Right ventricle myocardium inferior (tissue), 1 donor: Measurements from ENCODE around the gene TRPV3. TPM values are rescaled to one million over a fixed set of nuclear protein-coding genes. Genes with fewer than 3 reads are reported as not detected.
A peak's percentile ranks its signal among the peaks of the same experiment; 100 is the strongest.

Source experiments
- ATAC-seq: fragments of 200-7000 bp; cut with Tn5 transposase; one replicate; pipeline ENCODE4 v1.9.1; 2020; ENCODE audit warnings: mild to moderate bottlenecking, moderate library complexity
- DNase-seq: peaks from one replicate; pipeline ENCODE4 v3.0.0; 2021; ENCODE audit errors: missing footprints
- intact Hi-C: fragments of 100-400 bp; cut with DNase I; formaldehyde crosslinking; loops from one replicate; pipeline ENCODE4 v1.11.0; 2022
- total RNA-seq: library from RNA; stranded (reverse); fragmentation: NEBNext Ultra II Directional; extraction: Animal tissue kit (Norgen Biotek cat#: 25700); gene quantifications from one replicate; pipeline ENCODE4 v1.2.1, GENCODE V29; 2021
- donor health status: DM: no; HTN: yes; CAD: no; lungs with severe emphysema.

The TRPV3 gene
- total RNA-seq, 1 donor from 2014 or later, result 0.84 TPM

GRCh38 chr17:3553419-3554401 is 3.9 kb downstream of the TRPV3 start:
- ATAC-seq (peak; percentile 22), DNase-seq (no peak)
- intact Hi-C loops, result no loop called here

GRCh38 chr17:3552916-3553315 is 4.7 kb downstream of the TRPV3 start:
- intact Hi-C loops, result no loop called here
- no peak for DNase-seq
- no peak for ATAC-seq

GRCh38 chr17:3551189-3551588 is 6.4 kb downstream of the TRPV3 start:
- DNase-seq (no peak), ATAC-seq (no peak)
- intact Hi-C loops, result no loop called here

GRCh38 chr17:3549610-3550162 is 7.9 kb downstream of the TRPV3 start:
- DNase-seq (no peak), ATAC-seq (no peak)
- intact Hi-C loops, result no loop called here

- intact Hi-C loops, result no loop called here
- ATAC-seq (no peak), DNase-seq (no peak)
Observed at GRCh38 chr17:3547628-3548027, 10.0 kb downstream of the TRPV3 start.

DNA sequence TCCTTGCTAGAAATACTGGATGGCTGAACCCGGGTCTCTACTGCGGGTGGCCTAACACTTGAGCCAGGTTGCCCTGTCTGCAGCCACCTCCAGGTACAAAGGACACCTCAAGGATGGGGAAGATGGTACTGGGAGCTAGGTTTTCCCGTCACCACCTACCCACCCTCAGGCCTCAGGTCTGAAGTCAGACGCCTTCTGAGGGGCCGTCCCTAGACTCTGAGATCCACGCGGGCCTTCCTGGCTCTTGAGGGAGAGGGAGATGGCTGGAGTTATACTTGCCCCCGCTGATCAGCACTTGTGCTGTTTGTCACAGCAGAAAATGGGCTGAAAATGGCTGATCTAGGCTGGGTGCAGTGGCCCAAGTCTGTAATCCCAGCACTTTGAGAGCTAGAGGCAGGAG is 10.6 kb downstream of the TRPV3 start:
- intact Hi-C loops, result no loop called here
- DNase-seq, result no peak
- no peak for ATAC-seq

DNA sequence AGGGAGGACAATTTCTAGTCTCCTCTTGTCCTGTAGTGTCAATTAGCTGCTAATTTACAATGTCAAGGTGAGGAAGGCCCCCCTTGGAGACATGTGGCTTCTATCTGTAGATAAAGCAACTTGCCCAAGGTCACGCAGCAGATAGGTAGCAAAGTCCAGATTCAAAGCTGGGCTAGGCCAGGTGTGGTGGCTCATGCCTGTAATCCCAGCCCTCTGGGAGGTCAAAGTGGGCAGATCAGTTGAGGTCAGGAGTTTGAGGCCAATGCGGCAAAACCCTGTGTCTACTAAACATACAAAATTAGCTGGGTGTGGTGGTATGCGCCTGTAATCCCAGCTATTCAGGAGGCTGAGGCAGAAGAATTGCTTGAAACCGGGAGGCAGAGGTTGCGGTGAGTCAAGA is 11.1 kb downstream of the TRPV3 start:
- intact Hi-C loops, result no loop called here
- ATAC-seq (no peak), DNase-seq (no peak)

- ATAC-seq (no peak), DNase-seq (no peak)
- intact Hi-C loops, result no loop called here
Observed at GRCh38 chr17:3545151-3545550, 12.5 kb downstream of the TRPV3 start.

GRCh38 chr17:3544365-3544764 is 13.2 kb downstream of the TRPV3 start:
- no peak for DNase-seq
- ATAC-seq, result no peak

GRCh38 chr17:3543453-3543852 is 14.2 kb downstream of the TRPV3 start:
- DNase-seq (no peak), ATAC-seq (no peak)
- intact Hi-C loops, result no loop called here

More at GRCh38 chr17:3544365-3544764, 13.2 kb downstream of the TRPV3 start:
- intact Hi-C loops, result no loop called here

- DNase-seq (no peak), ATAC-seq (no peak)
- intact Hi-C loops, result no loop called here
Observed at GRCh38 chr17:3542410-3543088, 15.1 kb downstream of the TRPV3 start.

DNA sequence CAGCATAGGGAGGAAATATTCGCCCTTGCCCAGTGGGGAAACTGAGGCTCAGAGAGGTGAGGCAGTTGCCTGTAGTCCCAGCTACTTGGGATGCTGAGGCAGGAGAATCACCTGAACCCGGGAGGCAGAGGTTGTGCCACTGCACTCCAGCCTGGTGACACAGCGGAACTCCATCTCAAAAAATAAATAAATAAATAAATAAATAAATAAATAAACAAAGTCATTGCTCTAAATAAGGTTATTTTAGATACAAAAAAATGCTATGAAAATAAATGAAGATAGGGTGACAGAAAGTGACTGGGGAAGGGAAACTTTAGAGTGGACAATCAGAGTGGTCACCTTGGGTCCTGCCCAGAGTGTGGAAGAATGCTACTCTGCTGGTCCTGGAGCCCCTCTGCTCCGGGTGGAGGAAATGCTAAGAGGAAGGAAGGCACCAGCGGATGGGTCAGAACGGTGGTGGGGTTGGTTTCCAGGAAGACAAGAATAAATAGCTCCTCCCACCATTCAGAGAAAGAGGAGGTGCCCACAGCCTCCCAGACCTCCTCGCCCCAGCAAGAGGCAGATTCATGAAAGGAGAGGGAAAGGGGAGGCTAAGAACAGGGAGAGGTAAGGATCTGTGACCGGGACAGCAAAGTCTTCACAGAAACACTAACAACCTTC is 17.6 kb downstream of the TRPV3 start:
- DNase-seq (no peak), ATAC-seq (no peak)
- intact Hi-C loops, result no loop called here

DNA sequence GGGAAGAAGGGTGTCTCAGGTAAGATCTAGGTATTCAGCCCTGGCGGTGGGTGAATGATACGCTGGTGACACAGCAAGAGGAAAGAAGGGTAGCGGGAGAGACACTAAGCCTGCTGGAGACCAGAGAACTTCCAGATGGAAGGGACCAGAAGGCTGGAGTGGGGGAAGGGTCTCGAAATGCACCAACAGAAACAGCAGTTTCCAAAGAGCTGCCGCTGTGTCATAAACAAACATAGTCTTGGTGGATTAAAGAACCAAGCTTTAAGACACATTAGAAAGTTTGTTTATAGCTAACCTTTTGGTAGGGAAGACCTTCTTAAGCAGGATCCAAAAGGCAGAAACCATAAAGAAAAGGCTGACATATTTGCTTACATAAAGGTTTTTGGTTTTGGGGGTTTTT is 20.9 kb downstream of the TRPV3 start:
- DNase-seq (no peak), ATAC-seq (no peak)
- intact Hi-C loops, result no loop called here

GRCh38 chr17:3535253-3535995 is 22.2 kb downstream of the TRPV3 start:
- DNase-seq (peak; percentile 83), ATAC-seq (peak; percentile 76)
- intact Hi-C loops, result no loop called here

- no peak for ATAC-seq
- no peak for DNase-seq
- intact Hi-C loops, result no loop called here
Observed at GRCh38 chr17:3534881-3535252, 22.7 kb downstream of the TRPV3 start.

GRCh38 chr17:3533752-3534151 is 23.9 kb downstream of the TRPV3 start:
- intact Hi-C loops, result no loop called here
- no peak for DNase-seq
- no peak for ATAC-seq

DNA sequence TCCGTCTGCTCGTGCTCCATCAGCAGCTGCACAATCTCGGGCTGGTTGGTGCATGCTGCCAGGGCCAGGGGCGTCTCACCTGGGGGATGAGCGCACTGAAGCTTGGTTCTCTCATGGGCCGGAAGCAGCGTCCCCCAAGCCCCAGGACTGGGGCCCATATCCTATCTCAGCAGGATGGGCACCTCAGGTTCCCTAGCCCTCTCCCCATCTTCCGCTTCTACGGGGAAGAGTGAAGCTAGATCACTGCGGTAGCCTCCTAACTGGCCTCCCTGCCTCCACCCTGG is 24.8 kb downstream of the TRPV3 start:
- DNase-seq, result no peak
- no peak for ATAC-seq
- intact Hi-C loops, result no loop called here

- ATAC-seq (no peak), DNase-seq (no peak)
- intact Hi-C loops, result no loop called here
Observed at GRCh38 chr17:3532106-3532858, 25.3 kb downstream of the TRPV3 start.
